Activated naive CD8-positive, alpha-beta T cell treated with anti-CD3 and anti-CD28 coated beads, Interleukin-2, amount 50 U/mL, for 24 hours (primary cell): ENCODE results near the gene CGAS.
"Not testable (repeated sequence)": the region's sequence is repeated elsewhere in the genome, so short reads cannot be mapped to it uniquely, and the experiment has no call there.

Source experiments
- ATAC-seq: fragments of 150-1000 bp; cut with Tn5 transposase; one replicate; pipeline ENCODE4 v1.10.0; 2021
- DNase-seq: peaks from one replicate; pipeline ENCODE4 v3.0.0; 2021
- H3K27ac Mint-ChIP-seq: one replicate; pipeline ENCODE4 v1.8.0; 2021; ENCODE audit warnings: mild to moderate bottlenecking, mixed read lengths
- H3K27me3 Mint-ChIP-seq: one replicate; pipeline ENCODE4 v1.8.0; 2021; ENCODE audit warnings: mixed read lengths
- H3K36me3 Mint-ChIP-seq: one replicate; pipeline ENCODE4 v1.8.0; 2021; ENCODE audit warnings: low read depth, mixed read lengths
- H3K4me1 Mint-ChIP-seq: one replicate; pipeline ENCODE4 v1.8.0; 2021; ENCODE audit warnings: mixed read lengths
- H3K4me3 Mint-ChIP-seq: one replicate; pipeline ENCODE4 v1.8.0; 2021; ENCODE audit warnings: mild to moderate bottlenecking, moderate library complexity, mixed read lengths
- H3K9me3 Mint-ChIP-seq: one replicate; pipeline ENCODE4 v1.8.0; 2021; ENCODE audit warnings: mixed read lengths

CGAS gene

GRCh38 chr6:73382462-73383113, 69.5 kb downstream of the CGAS start:
- Mint-ChIP-seq H3K4me3 (no peak overlapping the region), H3K27me3 (no peaks in the 10 kb centered on the region), H3K36me3 (no peaks in the 10 kb centered on the region), H3K27ac (no peak overlapping the region), H3K9me3 (no peaks in the 10 kb centered on the region), H3K4me1 (no peaks in the 10 kb centered on the region)
- DNase-seq: no peak
- ATAC-seq: no peak

DNA sequence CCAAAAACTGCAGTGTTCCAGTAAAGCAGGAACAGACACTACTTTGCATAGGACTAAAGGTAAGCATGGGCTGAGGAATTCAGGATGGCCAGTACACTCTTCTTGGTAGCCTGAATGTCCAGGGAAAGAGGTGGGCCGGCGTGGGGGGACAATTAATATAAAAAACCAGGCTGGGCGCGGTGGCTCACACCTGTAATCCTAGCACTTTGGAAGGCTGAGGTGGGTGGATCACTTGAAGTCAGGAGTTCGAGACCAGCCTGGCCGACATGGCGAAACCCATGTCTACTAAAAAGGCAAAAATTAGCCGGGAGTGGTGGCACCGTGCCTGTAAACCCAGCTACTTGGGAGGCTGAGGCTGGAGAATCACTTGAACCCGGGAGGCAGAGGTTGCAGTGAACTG, 70.6 kb downstream of the CGAS start:
- H3K36me3 Mint-ChIP-seq, H3K4me3 Mint-ChIP-seq, H3K27me3 Mint-ChIP-seq, H3K27ac Mint-ChIP-seq, ATAC-seq, DNase-seq, H3K4me1 Mint-ChIP-seq, H3K9me3 Mint-ChIP-seq: not testable (repeated sequence)

DNA sequence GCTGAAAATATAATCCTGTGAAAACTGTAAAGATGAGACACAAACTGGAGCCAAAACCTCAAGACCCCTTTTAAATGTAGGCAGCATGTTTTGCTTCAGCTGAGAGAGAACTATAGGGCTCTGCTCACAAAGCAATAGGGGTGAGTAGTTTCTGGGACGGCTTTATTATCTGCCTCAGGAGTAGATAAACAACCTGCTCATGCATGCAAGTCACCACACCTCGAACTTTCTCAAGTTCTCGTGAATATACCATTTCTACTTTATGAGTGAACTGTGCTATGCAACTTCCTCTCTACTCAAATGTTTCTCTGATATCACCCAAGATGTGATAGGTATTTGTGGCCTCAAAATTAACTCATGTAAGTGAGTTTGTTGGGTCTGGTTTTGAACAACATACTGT, 74.9 kb downstream of the CGAS start:
- peaks cover 3% of the 10 kb centered on the region for H3K9me3 Mint-ChIP-seq
- no peak overlapping the region for H3K4me3 Mint-ChIP-seq
- DNase-seq (no peak), ATAC-seq (no peak)
- no peaks in the 10 kb centered on the region for H3K27me3 Mint-ChIP-seq
- no peaks in the 10 kb centered on the region for H3K4me1 Mint-ChIP-seq
- H3K27ac Mint-ChIP-seq: no peak overlapping the region
- H3K36me3 Mint-ChIP-seq: no peaks in the 10 kb centered on the region

DNA sequence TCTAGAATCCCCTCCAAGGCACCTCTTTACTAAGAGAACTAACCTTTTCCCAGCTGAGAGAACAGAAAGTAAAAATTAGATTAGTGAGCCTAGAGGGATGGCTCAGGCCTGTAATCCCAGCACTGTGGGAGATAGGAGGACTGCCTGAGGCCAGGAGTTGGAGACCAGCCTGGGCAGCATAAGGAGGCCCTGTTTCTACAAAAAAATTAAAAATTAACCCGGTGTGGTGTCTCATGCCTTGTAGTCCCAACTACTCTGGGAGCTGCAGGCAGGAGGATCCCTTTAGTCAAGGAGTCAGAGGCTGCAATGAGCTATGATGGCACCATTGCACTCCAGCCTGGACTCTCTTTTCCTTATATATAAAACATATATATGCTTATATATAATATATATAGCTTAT, 76.9 kb downstream of the CGAS start:
- ATAC-seq (no peak), DNase-seq (no peak)
- Mint-ChIP-seq H3K36me3 (no peaks in the 10 kb centered on the region), H3K4me1 (no peaks in the 10 kb centered on the region), H3K27me3 (no peaks in the 10 kb centered on the region), H3K27ac (no peak overlapping the region), H3K4me3 (no peak overlapping the region), H3K9me3 (peaks cover 4% of the 10 kb centered on the region)
